GM18951 (cell line): ENCODE data around the gene TCEAL3.
"Not testable (repeated sequence)": the region's sequence is repeated elsewhere in the genome, so short reads cannot be mapped to it uniquely, and the experiment has no call there.

Experiments used
- POLR2A ChIP-seq: IDR thresholded peaks from 4 replicates; pipeline ENCODE4 v1.6.1; 2011; ENCODE audit warnings: mild to moderate bottlenecking; ENCODE audit not compliant: insufficient read length, insufficient read depth; ENCODE audit errors: extremely low read depth
- in situ Hi-C: fragments of 300-500 bp; cut with MboI; formaldehyde crosslinking; loops from one replicate; pipeline ENCODE4 v1.12.0; 2022; ENCODE audit warnings: low sequenced_read_pairs, mixed read lengths, inconsistent platforms; ENCODE audit not compliant: unreplicated experiment

Gene TCEAL3

GRCh38 chrX:103635436-103635835 is 27.7 kb downstream of the TCEAL3 start:
- in situ Hi-C loops: no loop called here

GRCh38 chrX:103637604-103638338 is 30.0 kb downstream of the TCEAL3 start:
- in situ Hi-C loops: no loop called here
- no peak for TF ChIP-seq POLR2A

More at GRCh38 chrX:103635436-103635835, 27.7 kb downstream of the TCEAL3 start:
- no peak for TF ChIP-seq POLR2A

GRCh38 chrX:103638479-103639346 is 30.9 kb downstream of the TCEAL3 start:
- in situ Hi-C loops: not testable (repeated sequence)

GRCh38 chrX:103640401-103641155 is 32.8 kb downstream of the TCEAL3 start:
- TF ChIP-seq POLR2A: no peak
- in situ Hi-C loops: no loop called here

GRCh38 chrX:103644125-103644524 is 36.4 kb downstream of the TCEAL3 start:
- TF ChIP-seq POLR2A: no peak
- in situ Hi-C loops: no loop called here

GRCh38 chrX:103647630-103648029 is 39.9 kb downstream of the TCEAL3 start:
- no peak for TF ChIP-seq POLR2A
- in situ Hi-C loops: no loop called here

GRCh38 chrX:103651151-103651773 is 43.5 kb downstream of the TCEAL3 start:
- in situ Hi-C loops: no loop called here
- no peak for TF ChIP-seq POLR2A

GRCh38 chrX:103655230-103656000 is 47.7 kb downstream of the TCEAL3 start:
- in situ Hi-C loops: not testable (repeated sequence)

GRCh38 chrX:103656617-103657016 is 48.9 kb downstream of the TCEAL3 start:
- TF ChIP-seq POLR2A: no peak
- in situ Hi-C loops: no loop called here

GRCh38 chrX:103657066-103657465 is 49.3 kb downstream of the TCEAL3 start:
- in situ Hi-C loops: not testable (repeated sequence)

- TF ChIP-seq POLR2A: no peak
- in situ Hi-C loops: no loop called here
These were observed 51.1 kb downstream of the TCEAL3 start for GRCh38 chrX:103658681-103659433.

- in situ Hi-C loops: not testable (repeated sequence)
These were observed 51.7 kb downstream of the TCEAL3 start for GRCh38 chrX:103659460-103659859.
